Dendritic cell treated with granulocyte-macrophage colony-stimulating factor and Interleukin-4, amounts not matched to agents 40 ng/mL and 50 ng/mL, for 4 days (primary cell): ENCODE results near the gene ZRANB2.

Source experiments
- H3K27ac Mint-ChIP-seq: one replicate; pipeline ENCODE4 v1.8.0; 2022; ENCODE audit warnings: mild to moderate bottlenecking, mixed read lengths
- H3K27me3 Mint-ChIP-seq: one replicate; pipeline ENCODE4 v1.8.0; 2022; ENCODE audit warnings: mild to moderate bottlenecking, mixed read lengths
- H3K36me3 Mint-ChIP-seq: one replicate; pipeline ENCODE4 v1.8.0; 2022; ENCODE audit warnings: low read depth, mixed read lengths
- H3K4me1 Mint-ChIP-seq: one replicate; pipeline ENCODE4 v1.8.0; 2022; ENCODE audit warnings: low read depth, mixed read lengths
- H3K4me3 Mint-ChIP-seq: one replicate; pipeline ENCODE4 v1.8.0; 2022; ENCODE audit warnings: mild to moderate bottlenecking, moderate library complexity, mixed read lengths
- H3K9me3 Mint-ChIP-seq: one replicate; pipeline ENCODE4 v1.8.0; 2022; ENCODE audit warnings: mixed read lengths
- intact Hi-C: fragments of 100-400 bp; cut with micrococcal nuclease; formaldehyde crosslinking; loops from one replicate; pipeline ENCODE4 v1.15.0; 2022

ZRANB2 gene

GRCh38 chr1:71030026-71030425, 50.8 kb downstream of the ZRANB2 start:
- no peak overlapping the region for H3K27ac Mint-ChIP-seq
- H3K36me3 Mint-ChIP-seq, result no peaks in the 10 kb centered on the region
- peaks cover 2% of the 10 kb centered on the region for H3K27me3 Mint-ChIP-seq
- no peaks in the 10 kb centered on the region for H3K9me3 Mint-ChIP-seq
- H3K4me3 Mint-ChIP-seq, result no peak overlapping the region
- intact Hi-C loops, result no loop called here
- peaks cover 7% of the 10 kb centered on the region for H3K4me1 Mint-ChIP-seq

- Mint-ChIP-seq H3K27ac (no peak overlapping the region), H3K4me1 (peaks cover 7% of the 10 kb centered on the region), H3K4me3 (no peak overlapping the region), H3K27me3 (peaks cover 2% of the 10 kb centered on the region), H3K36me3 (no peaks in the 10 kb centered on the region), H3K9me3 (no peaks in the 10 kb centered on the region)
- intact Hi-C loops, result no loop called here
These were observed 51.9 kb downstream of the ZRANB2 start for GRCh38 chr1:71028981-71029380.

- intact Hi-C loops, result no loop called here
- H3K27me3 Mint-ChIP-seq, result peaks cover 2% of the 10 kb centered on the region
- H3K27ac Mint-ChIP-seq, result no peak overlapping the region
- no peaks in the 10 kb centered on the region for H3K9me3 Mint-ChIP-seq
- H3K4me1 Mint-ChIP-seq, result peaks cover 2% of the 10 kb centered on the region
- no peaks in the 10 kb centered on the region for H3K36me3 Mint-ChIP-seq
- no peak overlapping the region for H3K4me3 Mint-ChIP-seq
These were observed 52.8 kb downstream of the ZRANB2 start for GRCh38 chr1:71027991-71028390.

- no peaks in the 10 kb centered on the region for H3K9me3 Mint-ChIP-seq
- H3K4me3 Mint-ChIP-seq, result no peak overlapping the region
- no peak overlapping the region for H3K27ac Mint-ChIP-seq
- H3K36me3 Mint-ChIP-seq, result no peaks in the 10 kb centered on the region
- intact Hi-C loops, result no loop called here
- peaks cover 2% of the 10 kb centered on the region for H3K27me3 Mint-ChIP-seq
- no peaks in the 10 kb centered on the region for H3K4me1 Mint-ChIP-seq
These were observed 54.7 kb downstream of the ZRANB2 start for GRCh38 chr1:71026093-71026492.

- Mint-ChIP-seq H3K27me3 (peaks cover 1% of the 10 kb centered on the region), H3K9me3 (no peaks in the 10 kb centered on the region), H3K4me1 (peaks cover 7% of the 10 kb centered on the region), H3K27ac (no peak overlapping the region), H3K36me3 (no peaks in the 10 kb centered on the region), H3K4me3 (no peak overlapping the region)
- intact Hi-C loops, result no loop called here
These were observed 57.3 kb downstream of the ZRANB2 start for GRCh38 chr1:71023515-71023914.

GRCh38 chr1:71019233-71019969, 61.4 kb downstream of the ZRANB2 start:
- H3K9me3 Mint-ChIP-seq, result no peaks in the 10 kb centered on the region
- H3K36me3 Mint-ChIP-seq, result no peaks in the 10 kb centered on the region
- H3K27me3 Mint-ChIP-seq, result peaks cover 1% of the 10 kb centered on the region
- H3K4me3 Mint-ChIP-seq, result no peak overlapping the region
- intact Hi-C loops, result no loop called here
- H3K27ac Mint-ChIP-seq, result no peak overlapping the region
- peaks cover 13% of the 10 kb centered on the region for H3K4me1 Mint-ChIP-seq

- intact Hi-C loops, result no loop called here
- H3K27ac Mint-ChIP-seq, result no peak overlapping the region
- H3K4me3 Mint-ChIP-seq, result no peak overlapping the region
- H3K27me3 Mint-ChIP-seq, result peaks cover 1% of the 10 kb centered on the region
- no peaks in the 10 kb centered on the region for H3K36me3 Mint-ChIP-seq
- H3K9me3 Mint-ChIP-seq, result no peaks in the 10 kb centered on the region
- peaks cover 17% of the 10 kb centered on the region for H3K4me1 Mint-ChIP-seq
These were observed 62.0 kb downstream of the ZRANB2 start for GRCh38 chr1:71018791-71019190.

- peaks cover 15% of the 10 kb centered on the region for H3K4me1 Mint-ChIP-seq
- intact Hi-C loops, result no loop called here
- peaks cover 1% of the 10 kb centered on the region for H3K27me3 Mint-ChIP-seq
- H3K4me3 Mint-ChIP-seq, result no peak overlapping the region
- H3K9me3 Mint-ChIP-seq, result no peaks in the 10 kb centered on the region
- no peaks in the 10 kb centered on the region for H3K36me3 Mint-ChIP-seq
- no peak overlapping the region for H3K27ac Mint-ChIP-seq
These were observed 65.1 kb downstream of the ZRANB2 start for GRCh38 chr1:71015745-71016144.

GRCh38 chr1:71014178-71014579, 66.7 kb downstream of the ZRANB2 start:
- Mint-ChIP-seq H3K9me3 (no peaks in the 10 kb centered on the region), H3K27me3 (peaks cover under 1% of the 10 kb centered on the region), H3K4me1 (peaks cover 10% of the 10 kb centered on the region), H3K27ac (no peak overlapping the region), H3K4me3 (no peak overlapping the region), H3K36me3 (no peaks in the 10 kb centered on the region)
- intact Hi-C loops, result no loop called here
